Vagina (tissue), 2 donors: ENCODE data around the gene ASTN2.

Experiments used
- POLR2AphosphoS5 ChIP-seq, 2 donors: sonication (generic); formaldehyde crosslinking; IDR thresholded peaks; one replicate each; pipeline ENCODE4 v1.9.0; 2017; ENCODE audit warnings: antibody characterized with exemption in 2 of 2, mild to moderate bottlenecking in 2 of 2, low read depth in 1 of 2; ENCODE audit not compliant: insufficient read depth in 1 of 2
- TF ChIP-seq, protein P1 (sequence below), 3 experiments: fragments of 450-650 bp in 2 of 3; fragments of 200-600 bp in 1 of 3; sonication (generic) in 1 of 3; IDR thresholded peaks; one replicate each; pipeline ENCODE4 v1.5.1; 2017 to 2019; ENCODE audit warnings: antibody characterized with exemption in 3 of 3, mild to moderate bottlenecking in 2 of 3, moderate library complexity in 2 of 3

DNA sequence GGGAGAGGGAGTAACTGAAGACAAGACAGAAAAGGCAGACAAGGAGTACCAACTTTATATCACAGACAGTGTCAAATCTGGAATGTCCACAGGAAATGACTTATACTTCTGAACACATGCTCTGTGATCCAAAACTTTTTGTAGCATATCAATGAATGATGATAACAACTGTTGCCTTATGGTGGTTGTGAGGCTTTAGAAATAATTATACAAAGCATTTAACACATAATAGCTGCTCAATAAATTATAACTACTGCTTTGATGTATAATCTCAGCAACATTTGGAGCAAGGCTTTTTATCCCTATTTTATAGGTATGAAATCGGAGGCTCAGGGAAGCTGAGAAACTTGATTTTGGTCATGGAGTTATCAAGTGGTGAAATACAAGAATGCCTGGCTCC lies 3.3 kb upstream of the ASTN2 start:
- TF ChIP-seq, protein P1, sequence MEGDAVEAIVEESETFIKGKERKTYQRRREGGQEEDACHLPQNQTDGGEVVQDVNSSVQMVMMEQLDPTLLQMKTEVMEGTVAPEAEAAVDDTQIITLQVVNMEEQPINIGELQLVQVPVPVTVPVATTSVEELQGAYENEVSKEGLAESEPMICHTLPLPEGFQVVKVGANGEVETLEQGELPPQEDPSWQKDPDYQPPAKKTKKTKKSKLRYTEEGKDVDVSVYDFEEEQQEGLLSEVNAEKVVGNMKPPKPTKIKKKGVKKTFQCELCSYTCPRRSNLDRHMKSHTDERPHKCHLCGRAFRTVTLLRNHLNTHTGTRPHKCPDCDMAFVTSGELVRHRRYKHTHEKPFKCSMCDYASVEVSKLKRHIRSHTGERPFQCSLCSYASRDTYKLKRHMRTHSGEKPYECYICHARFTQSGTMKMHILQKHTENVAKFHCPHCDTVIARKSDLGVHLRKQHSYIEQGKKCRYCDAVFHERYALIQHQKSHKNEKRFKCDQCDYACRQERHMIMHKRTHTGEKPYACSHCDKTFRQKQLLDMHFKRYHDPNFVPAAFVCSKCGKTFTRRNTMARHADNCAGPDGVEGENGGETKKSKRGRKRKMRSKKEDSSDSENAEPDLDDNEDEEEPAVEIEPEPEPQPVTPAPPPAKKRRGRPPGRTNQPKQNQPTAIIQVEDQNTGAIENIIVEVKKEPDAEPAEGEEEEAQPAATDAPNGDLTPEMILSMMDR (IDR thresholded peaks at IDR 0.05): no peak
- no peak for TF ChIP-seq POLR2AphosphoS5 (IDR thresholded peaks at IDR 0.05; ENCODE audit: insufficient read depth in 1 of 2, low read depth in 1 of 2)
